HG02642 (cell line): Measurements from ENCODE around the gene PTPN1.
"Not testable (repeated sequence)": the region's sequence is repeated elsewhere in the genome, so short reads cannot be mapped to it uniquely, and the experiment has no call there.

Experiments
- ATAC-seq: cut with Tn5 transposase; IDR thresholded peaks from one replicate; pipeline ENCODE4 v1.9.1; 2021; ENCODE audit warnings: mild to moderate bottlenecking; ENCODE audit not compliant: unreplicated experiment, poor library complexity

Gene PTPN1

DNA sequence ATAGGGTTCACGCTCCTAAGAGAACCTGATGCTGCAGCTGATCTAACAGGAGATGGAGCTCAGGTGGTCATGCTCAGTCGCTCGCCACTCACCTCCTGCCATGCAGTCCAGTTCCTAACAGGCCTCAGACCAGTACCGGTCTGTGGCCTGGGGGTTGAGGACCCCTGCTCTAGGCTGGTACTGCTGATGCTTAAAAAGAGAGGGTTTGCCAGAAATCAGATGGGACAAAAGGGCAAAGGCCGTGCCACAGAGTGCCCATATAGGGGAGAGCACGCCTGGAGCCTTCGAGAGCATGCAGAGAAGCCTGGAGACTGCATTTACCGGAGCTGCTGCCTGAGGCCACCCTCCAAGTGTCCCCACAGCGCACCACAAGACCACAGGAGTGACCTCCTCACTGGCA, 75.5 kb downstream of the PTPN1 start:
- no peak for ATAC-seq

DNA sequence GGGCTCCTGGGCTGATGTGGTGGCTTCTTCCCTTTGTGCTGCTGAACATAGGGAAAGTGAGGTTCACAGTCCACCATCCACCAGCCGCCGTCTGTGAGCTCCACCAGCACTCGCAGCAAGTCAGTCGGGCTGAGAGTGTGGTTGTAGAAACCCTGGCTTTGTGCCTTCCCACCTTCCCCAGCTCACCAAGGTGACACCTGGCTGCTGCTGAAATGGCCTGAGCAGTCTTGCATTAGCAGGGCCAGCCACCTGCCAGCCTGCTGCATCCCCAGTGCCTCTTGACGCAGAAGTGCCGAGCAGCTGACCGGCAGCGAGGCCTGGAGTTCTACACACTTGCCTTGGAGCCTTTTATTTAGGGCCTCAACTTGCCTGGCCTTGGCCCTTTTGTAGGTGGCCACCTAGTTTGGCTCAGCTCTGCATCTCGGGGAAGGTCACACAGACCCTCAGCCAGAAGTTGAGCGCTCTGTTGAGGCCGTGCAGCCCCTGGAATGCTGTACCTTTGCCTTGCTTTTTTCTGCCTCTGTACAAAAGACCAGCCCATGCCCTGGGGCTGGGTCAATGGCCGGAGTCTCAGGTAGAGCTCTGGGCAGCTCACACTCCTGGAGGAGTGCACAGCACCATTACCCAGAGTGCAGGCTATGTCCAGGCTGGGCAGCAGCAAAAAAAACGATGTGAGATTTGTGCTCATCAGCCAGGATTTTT, 76.5 kb downstream of the PTPN1 start:
- no peak for ATAC-seq

DNA sequence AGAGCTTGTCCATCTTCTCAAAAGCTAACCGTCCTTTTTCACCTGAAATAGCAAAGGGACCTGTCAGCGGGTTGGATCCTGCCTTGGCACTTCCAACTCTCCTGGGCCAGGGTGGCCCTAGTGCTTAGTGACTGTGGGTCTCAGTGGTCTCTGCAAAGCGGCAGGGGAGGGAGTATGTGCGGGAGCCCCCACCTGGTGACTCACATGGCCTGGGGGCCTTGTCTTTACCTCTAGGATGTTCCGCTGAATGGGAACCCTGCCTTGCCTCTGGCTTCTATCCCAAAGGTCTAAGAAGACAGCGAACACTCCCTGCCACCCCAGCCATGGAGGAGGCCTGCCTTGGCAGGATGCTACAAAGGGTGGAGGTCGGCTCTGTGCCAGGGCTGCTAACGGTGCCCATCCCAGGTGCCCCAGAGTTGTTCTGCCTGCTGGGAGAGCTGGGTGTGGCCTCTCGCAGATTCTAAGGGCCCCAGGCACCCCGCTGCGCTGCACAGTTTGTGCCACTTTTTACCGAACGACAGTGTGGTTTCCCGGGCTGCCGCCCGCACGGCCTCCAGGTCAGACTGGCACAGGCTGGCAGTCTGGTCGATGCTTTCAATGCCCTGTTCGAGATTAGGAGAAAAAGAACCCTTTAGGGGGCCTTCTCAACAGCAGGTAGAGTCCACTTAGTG, 77.2 kb downstream of the PTPN1 start:
- no peak for ATAC-seq

DNA sequence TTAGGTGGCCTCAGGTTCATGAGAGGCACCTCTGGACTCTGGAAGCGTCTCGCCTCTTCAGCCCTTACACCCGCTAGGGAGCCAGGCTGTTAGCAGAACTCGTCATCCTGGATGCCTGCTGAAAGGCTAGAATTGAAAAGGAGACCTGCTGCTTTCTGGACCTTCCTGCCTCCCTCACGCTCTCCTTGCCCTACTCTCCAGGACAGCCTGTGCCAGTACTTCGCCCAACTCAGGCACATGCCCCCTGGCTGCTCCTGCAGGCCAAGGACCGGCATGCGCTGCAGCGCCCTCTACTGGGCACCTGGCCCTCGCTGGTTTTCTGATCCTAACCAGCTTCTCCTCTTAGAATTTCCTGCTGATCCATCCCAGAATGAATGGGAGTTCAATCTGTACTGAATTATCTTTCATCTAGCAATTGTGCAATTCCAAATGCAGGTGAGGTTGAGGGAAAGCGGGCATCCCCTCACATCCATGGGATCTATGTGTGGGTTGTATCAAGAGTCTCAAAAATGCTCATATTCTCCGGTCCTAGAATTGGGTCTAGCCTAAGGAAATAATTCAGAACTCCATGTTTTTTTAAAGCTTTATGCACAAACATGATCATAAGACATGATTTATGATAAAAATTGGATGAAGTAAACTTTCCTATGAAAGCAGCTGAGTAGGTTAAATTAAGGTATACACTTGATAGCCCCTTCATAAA, 78.0 kb downstream of the PTPN1 start:
- ATAC-seq = no peak

DNA sequence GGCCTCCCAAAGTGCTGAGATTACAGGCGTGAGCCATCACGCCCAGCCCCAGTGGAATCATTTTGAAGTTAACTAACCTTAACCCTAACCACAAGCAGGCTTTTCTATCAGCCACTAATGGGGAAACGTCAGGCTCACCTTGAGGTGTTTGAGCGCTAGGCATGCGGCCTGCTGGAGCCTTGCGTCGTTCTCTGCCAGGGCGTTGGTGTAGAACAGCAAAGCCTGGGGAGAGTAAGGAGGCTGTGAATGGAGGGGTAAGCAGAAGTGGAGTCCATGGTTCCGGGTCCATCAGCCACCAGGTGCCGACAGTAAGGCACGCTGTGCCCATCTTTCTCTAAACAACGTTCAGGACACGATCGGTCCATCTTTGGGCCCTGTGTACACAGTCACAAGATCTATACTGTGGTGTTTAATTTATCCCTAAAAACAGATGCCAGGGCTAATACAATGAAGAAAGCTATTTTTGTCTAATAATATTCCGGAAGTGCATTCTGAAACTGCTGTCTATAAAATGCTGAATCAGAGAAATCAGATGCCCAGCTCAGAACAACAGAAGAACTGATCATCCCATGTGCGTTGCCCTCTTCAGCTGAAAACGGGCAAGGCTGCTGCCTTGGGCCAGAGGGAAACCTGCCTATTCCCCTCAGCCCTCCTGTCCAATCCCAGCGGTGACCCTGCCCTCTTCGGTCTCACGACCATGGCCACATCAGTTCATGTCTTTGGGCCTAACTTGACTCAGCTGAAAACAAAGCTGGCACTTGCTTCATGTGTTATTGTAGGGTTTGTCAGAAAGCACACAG, 79.6 kb downstream of the PTPN1 start:
- ATAC-seq = no peak

DNA sequence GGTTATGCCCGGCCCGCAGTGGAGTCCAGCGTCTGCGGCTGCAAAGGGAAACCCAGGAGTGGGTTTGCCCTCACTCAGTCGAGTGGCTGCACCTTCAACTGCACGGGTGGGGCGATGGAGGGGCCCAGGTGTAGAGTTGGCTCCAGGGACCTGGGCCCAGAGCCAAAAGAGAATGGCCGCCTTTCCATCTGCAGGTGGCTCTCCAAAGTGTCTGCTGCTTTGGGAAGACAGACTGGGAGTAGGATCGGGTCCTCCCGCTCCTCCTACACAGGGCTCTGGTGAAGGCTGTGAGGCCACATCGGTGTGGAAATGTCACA, 80.1 kb downstream of the PTPN1 start:
- no peak for ATAC-seq

DNA sequence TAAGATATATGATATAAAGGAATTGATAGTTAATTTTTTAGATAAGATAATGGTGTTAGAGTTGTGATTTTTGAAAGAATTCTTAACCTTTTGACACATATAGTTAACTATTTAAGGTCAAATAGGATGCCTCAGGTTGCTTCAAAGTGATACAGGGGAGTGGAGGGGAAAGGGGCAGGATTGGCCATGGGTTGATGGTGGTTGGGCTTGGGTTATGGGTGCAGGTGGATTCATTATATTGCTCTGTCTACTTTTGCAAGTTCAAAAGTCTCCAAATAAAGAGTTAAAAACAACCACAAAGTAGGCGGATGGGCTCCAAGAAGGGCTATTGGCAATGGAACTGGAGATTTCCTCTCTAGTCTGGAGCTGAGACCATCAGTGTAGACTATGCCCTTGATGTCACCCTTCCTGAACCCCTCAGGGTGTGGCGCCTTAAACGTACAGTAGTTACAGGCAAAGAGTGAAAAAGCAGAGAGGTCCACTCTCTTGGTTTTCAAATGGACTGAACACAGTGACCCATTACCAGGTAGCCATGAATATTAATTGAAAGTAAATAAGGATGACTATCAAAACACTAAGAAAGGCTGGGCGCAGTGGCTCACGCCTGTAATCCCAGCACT, 81.2 kb downstream of the PTPN1 start:
- ATAC-seq = no peak

DNA sequence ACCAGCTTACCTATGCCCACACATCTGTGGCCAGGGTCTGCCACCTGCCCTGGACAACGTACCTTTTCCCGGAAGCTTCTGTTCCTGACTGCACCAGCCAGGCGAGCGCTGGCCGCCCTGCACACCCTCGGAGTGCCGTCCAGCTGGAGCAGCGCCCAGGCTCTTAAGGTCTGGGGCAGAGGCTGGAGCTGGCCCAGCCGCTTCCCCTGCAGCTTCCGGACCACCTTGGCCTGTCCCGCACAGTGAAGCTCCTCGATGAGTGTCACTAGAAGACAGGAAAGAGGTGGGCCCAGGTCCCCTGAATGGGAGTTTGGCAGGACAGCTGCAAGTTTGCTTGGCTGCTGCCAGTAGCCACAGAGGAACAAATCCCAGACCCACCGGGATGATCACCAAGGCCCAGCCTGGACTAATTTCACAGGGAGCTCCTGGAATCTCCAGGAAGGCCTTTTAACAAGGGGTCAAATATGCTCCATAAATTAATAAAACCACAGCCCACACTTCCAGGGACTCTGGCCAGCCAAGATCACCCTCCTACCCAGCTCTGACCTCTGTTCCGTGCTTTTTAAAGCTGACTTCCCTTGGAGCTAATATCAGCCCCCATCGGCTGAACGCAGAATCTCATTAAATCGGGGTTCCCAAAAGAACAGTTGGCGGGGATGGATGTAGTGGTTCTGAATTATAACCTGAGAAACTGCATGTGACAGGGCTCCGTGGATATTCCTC, 82.3 kb downstream of the PTPN1 start:
- ATAC-seq = no peak

DNA sequence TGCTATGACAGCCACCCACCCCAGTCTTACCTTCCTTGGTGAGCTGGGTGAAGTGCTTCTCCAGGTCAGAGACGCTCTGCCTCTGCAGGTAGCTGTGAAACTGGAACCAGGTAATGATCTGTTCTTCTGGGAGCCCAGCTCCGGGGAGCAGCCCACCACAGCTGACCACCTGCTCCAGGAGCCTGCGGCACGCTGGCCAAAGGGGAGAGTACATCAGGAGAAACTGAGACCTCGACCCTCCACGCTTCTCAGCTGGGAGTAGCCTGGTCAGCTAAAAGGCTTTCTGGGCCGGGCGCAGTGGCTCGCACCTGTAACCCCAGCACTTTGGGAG, 82.8 kb downstream of the PTPN1 start:
- ATAC-seq = no peak

DNA sequence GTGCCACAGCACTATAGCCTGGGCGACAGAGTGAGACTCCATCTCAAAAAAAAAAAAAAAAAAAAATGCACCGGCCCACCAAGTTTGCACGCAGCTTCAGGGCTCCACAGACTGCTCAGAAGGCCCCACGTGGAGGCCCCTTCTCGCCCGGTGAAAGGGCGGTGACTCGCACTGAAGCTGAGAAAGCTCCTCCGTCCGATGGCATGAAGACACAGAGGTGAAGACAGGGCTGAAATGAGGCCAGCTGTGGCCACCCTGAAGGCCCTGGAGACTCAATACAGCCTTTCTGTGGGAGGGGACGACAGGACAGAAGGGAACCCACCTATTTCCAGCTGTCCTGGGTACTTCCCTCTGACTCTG, 84.0 kb downstream of the PTPN1 start:
- no peak for ATAC-seq

DNA sequence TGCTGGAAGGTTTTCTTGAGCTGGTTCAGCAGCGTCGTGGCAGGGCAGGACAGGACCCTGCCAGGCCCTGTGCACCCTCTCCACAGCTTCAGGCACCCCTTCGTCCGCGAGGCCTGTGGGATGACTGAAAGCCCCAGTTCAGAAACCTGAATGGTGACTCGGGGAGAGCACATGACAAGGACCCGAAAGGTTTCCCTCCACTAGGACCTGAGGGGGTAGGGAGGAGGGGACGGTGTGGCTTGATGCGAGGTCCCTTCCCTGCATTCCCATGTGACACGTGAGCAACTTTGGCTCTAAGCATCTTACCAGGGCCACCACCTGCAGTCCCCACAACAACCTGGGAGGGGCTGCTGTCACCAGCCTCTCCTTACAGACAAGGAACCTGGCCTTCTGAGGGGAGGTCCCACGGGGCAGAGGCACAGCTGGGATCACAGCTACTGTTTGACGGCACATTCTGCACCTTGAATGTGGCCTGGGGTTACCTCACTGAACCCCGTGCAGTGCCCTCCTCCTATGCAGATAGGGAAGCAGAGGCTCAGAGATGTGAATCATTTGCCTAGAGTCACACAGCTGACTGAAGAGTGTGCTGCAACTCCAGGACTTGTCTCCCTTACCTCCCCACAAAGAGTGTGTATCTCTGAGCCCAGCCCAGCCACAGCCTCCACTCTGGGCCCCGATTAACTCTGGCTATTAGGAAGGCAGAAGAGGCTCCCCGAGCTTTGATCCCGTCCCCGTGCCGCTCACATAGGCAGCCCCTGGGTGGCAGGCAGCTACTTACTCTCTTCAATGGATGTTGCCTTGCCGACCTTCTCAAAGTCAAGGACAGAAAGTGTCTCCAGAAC, 84.6 kb downstream of the PTPN1 start:
- ATAC-seq = no peak

DNA sequence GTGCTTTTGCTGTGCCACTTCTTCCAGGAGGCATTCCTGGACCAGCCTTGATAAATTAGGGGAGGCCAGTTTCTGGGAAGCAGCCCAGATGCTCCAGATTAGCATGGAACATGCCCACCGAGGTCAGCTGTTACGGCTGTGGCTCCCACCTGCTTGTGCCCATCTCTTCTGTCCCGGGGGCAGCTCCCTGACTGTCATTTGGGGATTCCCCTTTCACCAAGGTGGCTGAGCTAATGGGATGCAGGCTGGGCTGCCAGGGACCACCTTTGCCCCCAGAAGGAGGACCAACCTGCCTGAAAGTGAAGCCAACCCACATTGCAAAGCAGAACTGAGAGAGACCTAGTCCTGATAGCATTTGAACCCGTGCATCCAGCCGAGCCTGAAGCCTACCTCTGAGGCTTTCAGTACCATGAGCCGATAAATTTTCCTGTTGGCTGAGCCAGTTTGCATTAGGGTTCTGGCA, 85.3 kb downstream of the PTPN1 start:
- ATAC-seq = no peak

DNA sequence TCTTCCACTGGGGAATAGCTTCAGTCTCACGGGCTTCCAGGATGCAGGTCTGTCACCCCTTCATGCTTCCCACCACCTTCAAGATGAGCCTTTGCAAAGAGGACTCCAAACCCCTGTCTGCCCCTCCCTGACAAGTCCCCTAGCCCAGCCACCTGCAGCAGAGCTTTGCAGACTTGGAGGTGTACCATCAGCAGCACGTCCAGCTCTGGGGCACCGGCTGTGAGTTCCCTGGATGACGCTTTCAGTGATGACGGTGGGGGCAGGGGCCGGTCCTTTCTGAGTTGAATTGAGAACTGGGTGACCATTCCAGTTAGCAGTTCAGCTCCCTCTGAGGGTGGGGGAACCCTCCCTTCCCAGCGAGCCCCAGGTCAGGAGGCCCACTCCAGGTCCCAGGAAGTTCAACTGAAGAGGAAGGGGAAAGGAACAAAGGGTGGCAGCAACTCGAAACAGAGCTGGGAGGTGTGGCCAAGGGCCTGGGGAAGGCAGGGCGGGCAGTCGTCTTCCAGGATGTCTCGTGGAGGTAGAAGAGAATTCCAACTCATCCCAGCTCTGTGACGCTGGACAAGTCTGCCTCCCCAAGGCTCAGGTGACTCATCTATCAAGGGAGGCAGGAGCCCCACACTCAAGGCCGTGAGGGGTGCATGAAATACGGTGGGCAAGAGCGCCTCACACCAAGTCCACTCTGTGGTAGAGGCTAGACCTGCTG, 86.0 kb downstream of the PTPN1 start:
- ATAC-seq = no peak

DNA sequence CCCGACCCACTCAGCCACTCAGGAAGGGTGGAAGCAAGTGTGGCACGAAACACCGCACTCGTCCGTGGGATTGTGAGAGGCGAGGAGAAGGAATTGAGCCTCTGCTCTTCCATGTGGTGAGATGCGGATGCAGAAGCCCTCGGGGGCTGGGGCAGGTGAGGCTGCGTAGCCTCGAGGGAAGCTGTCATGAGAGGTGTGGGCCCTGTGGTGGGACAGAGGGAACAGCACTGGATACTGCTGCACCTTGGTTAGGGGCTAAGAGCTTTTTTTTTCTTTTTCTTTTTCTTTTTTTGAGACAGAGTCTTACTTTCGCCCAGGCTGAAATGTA, 86.5 kb downstream of the PTPN1 start:
- ATAC-seq = no peak

DNA sequence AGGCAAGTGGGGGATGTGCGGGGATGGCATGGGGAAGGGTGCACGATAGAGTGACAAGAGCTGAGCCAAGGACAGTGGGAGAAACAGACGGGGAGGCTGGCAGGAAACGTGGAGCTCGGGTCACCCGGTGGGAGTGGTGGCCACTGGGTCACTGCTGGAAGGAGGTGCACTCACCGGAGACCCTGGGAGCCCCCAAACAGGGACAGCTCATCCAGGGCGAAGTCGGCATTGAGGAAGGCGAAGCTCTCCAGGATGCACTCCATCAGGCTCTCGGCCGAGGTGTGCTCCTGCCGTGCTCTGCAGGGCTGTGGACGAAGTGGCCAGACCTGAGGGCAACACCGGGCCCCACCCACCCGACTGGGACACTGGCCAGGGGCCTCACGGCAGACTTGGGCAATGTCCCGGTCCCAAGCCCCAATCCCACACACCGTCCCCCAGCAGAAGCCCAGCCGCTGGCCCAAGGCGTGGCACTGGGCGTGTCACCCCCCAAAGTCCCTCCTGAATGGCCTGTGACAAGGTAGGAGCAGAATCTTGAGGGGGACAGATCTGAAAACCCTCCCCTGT, 87.3 kb downstream of the PTPN1 start:
- ATAC-seq = no peak

DNA sequence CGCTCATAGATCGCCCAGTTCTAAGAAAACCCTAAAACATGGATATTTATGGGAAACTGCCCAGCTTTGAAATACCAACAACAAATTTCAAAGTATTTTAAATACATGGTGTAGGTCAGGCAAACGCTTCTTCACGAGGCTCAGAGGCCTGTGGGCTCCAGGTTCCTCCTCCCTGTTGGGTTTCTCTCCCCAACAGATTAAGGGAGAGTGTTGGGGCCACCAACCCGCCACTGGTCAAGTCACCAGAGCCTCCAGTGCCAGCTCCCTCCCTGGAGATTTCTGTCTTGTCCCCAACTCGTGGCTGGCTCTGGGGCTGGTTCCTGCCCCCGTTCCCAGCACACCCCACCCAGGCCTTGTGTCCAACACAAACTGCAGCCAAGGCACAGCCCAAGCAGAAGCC, 87.9 kb downstream of the PTPN1 start:
- no peak for ATAC-seq

DNA sequence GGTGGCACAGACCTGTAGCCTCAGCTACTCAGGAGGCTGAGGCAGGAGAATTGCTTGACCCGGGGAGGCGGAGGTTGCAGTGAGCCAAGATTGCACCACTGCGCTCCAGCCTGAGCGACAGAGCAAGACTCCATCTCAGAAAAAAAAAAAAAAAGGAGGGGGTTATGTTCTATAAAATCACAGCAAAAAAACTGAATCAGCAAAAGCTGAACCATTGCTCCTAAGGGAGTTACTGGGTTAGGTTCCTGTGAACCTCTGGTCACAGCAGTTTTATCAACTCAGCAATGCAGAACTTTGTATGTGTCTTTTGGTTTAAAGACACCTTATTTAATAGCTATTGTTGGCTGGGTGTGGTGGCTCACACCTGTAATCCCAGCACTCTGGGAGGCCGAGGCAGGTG, 88.6 kb downstream of the PTPN1 start:
- ATAC-seq = not testable (repeated sequence)

DNA sequence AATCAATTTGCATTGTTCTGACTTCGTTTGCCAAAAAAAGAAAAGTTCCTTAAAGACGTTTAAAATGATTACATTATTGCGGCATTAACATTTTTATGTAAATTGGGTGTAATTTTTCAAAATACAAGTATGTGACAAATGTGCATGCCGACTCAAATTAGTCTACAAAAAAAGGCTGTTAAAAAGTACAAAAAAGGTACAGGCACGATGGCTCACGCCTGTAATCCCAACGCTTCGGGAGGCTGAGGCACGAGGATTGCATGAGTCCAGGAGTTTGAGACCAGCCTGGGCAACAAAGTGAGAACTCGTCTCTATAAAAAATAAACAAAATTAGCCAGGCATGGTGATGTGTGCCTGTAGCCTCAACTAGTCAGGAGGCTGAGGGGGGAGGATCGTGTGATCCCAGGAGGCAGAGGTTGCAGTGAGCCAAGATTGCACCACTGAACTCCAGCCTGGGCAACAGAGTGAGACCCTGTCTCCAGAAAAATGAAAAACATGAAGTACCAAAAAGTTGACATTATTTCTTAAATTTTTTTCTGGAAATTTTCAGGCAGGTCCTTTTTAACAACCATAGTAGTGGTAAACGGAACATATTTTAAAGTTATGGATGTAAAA, 90.2 kb downstream of the PTPN1 start:
- no peak for ATAC-seq
